Epithelial cell of esophagus (primary cell): ENCODE data around the gene RASL11B.
"Not testable (repeated sequence)": the region's sequence is repeated elsewhere in the genome, so short reads cannot be mapped to it uniquely, and the experiment has no call there.

ENCODE experiments used
- DNase-seq: peaks from one replicate; pipeline ENCODE4 v3.0.0; 2010; ENCODE audit warnings: low read depth
- H3K4me3 ChIP-seq: 2 replicates; pipeline ENCODE4 v1.5.1; 2011; ENCODE audit warnings: mild to moderate bottlenecking, low read length, control low read depth
- TF ChIP-seq, protein P1 (sequence below): IDR thresholded peaks from 2 replicates; pipeline ENCODE4 v1.5.1; 2011; ENCODE audit warnings: low read depth, mild to moderate bottlenecking, low read length, control low read depth, inconsistent platforms; ENCODE audit not compliant: insufficient read depth; ENCODE audit errors: missing control alignments

RASL11B gene

GRCh38 chr4:52824603-52825459, 37.3 kb upstream of the RASL11B start:
- DNase-seq, result no peak
- TF ChIP-seq, protein P1, sequence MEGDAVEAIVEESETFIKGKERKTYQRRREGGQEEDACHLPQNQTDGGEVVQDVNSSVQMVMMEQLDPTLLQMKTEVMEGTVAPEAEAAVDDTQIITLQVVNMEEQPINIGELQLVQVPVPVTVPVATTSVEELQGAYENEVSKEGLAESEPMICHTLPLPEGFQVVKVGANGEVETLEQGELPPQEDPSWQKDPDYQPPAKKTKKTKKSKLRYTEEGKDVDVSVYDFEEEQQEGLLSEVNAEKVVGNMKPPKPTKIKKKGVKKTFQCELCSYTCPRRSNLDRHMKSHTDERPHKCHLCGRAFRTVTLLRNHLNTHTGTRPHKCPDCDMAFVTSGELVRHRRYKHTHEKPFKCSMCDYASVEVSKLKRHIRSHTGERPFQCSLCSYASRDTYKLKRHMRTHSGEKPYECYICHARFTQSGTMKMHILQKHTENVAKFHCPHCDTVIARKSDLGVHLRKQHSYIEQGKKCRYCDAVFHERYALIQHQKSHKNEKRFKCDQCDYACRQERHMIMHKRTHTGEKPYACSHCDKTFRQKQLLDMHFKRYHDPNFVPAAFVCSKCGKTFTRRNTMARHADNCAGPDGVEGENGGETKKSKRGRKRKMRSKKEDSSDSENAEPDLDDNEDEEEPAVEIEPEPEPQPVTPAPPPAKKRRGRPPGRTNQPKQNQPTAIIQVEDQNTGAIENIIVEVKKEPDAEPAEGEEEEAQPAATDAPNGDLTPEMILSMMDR, result no peak
- no peak overlapping the region for H3K4me3 ChIP-seq

- H3K4me3 ChIP-seq, result no peak overlapping the region
- DNase-seq, result peak; percentile 60
- TF ChIP-seq, protein P1, result no peak
Observed at GRCh38 chr4:52825460-52826090, 36.5 kb upstream of the RASL11B start.

- H3K4me3 ChIP-seq, result no peak overlapping the region
- DNase-seq, result peak; percentile 81
- TF ChIP-seq, protein P1, result no peak
Observed at GRCh38 chr4:52833941-52834525, 28.1 kb upstream of the RASL11B start.

GRCh38 chr4:52834641-52835456, 27.3 kb upstream of the RASL11B start:
- H3K4me3 ChIP-seq, DNase-seq: not testable (repeated sequence)

DNA sequence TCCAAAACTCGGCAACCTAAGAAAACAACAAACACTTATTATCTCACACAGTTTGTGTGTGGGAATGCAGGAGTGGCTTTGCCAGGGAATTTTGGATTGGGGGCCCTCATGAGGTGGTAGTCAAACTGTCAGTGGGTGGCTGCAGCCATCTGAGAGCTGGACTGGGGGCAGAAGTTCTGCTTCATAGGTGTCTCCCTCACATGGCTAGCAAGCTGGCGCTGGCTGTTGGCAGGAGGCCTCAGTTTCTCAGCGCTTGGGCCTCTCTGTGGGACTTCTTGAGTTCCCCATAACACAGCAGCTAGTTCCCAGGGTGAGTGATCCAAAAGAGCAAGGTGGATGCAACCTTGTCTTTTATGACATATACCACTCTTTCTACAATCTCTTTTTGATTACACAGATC, 26.0 kb upstream of the RASL11B start:
- no peak for DNase-seq
- TF ChIP-seq, protein P1, result no peak
- no peak overlapping the region for H3K4me3 ChIP-seq

DNA sequence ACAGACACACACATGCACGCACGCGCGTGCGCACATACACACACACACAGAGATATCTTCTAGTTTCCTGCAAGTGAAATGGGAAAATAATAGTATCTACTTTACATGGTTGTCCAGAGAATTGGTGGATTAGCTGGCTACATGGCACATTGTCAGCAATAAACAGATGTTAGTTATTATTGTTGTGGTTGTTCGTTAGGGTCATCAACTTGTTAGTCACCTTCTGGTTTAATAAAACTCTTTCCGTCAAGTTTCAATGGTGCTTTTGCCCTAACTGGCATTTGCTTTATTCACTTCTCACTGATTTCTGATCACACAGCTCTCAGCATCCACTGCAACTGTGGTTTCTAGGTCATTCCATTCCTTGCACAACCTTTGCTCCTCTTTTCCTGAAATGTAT, 25.4 kb upstream of the RASL11B start:
- DNase-seq, result no peak
- TF ChIP-seq, protein P1, result no peak
- no peak overlapping the region for H3K4me3 ChIP-seq
